Naive thymus-derived CD4-positive, alpha-beta T cell (primary cell): Measurements from ENCODE around the gene VSIG8. TPM values are rescaled to one million over a fixed set of nuclear protein-coding genes. Genes with fewer than 3 reads are reported as not detected.

Source experiments
- ATAC-seq: fragments of 150-1000 bp; cut with Tn5 transposase; 2 replicates; pipeline ENCODE4 v1.10.0; 2021; ENCODE audit warnings: mild to moderate bottlenecking, moderate library complexity
- CTCF ChIA-PET: fragments of 350-600 bp; sonication (Branson Sonifier 250); formaldehyde crosslinking; loops from one replicate; lab custom pipeline; 2021; ENCODE audit warnings: antibody characterized with exemption; lab: Charles Lee
- POLR2A ChIA-PET: fragments of 350-600 bp; sonication (Branson Sonifier 250); formaldehyde crosslinking; loops from one replicate; lab custom pipeline; 2021; ENCODE audit warnings: antibody characterized with exemption, inconsistent platforms; lab: Charles Lee
- DNase-seq, 9 donors: peaks; one replicate each; pipeline versions ENCODE4 v3.0.0 to v3.0.0-alpha.2; 2020 to 2022; ENCODE audit warnings: mixed read lengths in 1 of 9
- H3K27ac ChIP-seq: one replicate; pipeline ENCODE4 v1.7.0; 2013; ENCODE audit warnings: mild to moderate bottlenecking, low read depth, low read length, moderate library complexity
- H3K27me3 ChIP-seq, 2 donors: one replicate each; pipeline ENCODE4 v1.7.0; 2013; ENCODE audit warnings: low read length in 2 of 2, mild to moderate bottlenecking in 2 of 2, moderate library complexity in 2 of 2; ENCODE audit not compliant: control insufficient read depth in 2 of 2, insufficient read depth in 2 of 2
- H3K36me3 ChIP-seq, 3 experiments: 1 replicate in 2 of 3; 2 replicates in 1 of 3; pipeline ENCODE4 v1.7.0; 2013; ENCODE audit warnings: low read length in 3 of 3, mild to moderate bottlenecking in 3 of 3, moderate library complexity in 1 of 3; ENCODE audit not compliant: insufficient read depth in 3 of 3, control insufficient read depth in 2 of 3
- H3K4me1 ChIP-seq, 2 donors: one replicate each; pipeline ENCODE4 v1.7.0; 2013; ENCODE audit warnings: low read length in 2 of 2, mild to moderate bottlenecking in 2 of 2, moderate library complexity in 1 of 2; ENCODE audit not compliant: control insufficient read depth in 2 of 2, insufficient read depth in 2 of 2
- H3K4me3 ChIP-seq: 2 replicates; pipeline ENCODE4 v1.7.0; 2013; ENCODE audit warnings: mild to moderate bottlenecking, low read length
- H3K9me3 ChIP-seq, 3 experiments: 1 replicate in 2 of 3; 2 replicates in 1 of 3; pipeline ENCODE4 v1.7.0; 2013; ENCODE audit warnings: low read length in 3 of 3; ENCODE audit not compliant: control insufficient read depth in 2 of 3
- H3K27ac Mint-ChIP-seq, 9 donors: one replicate each; pipeline ENCODE4 v1.8.0; 2020 to 2022; ENCODE audit warnings: mixed read lengths in 9 of 9, mild to moderate bottlenecking in 8 of 9, moderate library complexity in 5 of 9, inconsistent platforms in 2 of 9
- H3K27me3 Mint-ChIP-seq, 5 donors: one replicate each; pipeline ENCODE4 v1.8.0; 2021 to 2022; ENCODE audit warnings: mixed read lengths in 5 of 5, mild to moderate bottlenecking in 1 of 5
- H3K36me3 Mint-ChIP-seq, 5 donors: one replicate each; pipeline ENCODE4 v1.8.0; 2020 to 2022; ENCODE audit warnings: mixed read lengths in 5 of 5, mild to moderate bottlenecking in 3 of 5, inconsistent platforms in 1 of 5
- H3K4me1 Mint-ChIP-seq, 7 donors: one replicate each; pipeline ENCODE4 v1.8.0; 2020 to 2022; ENCODE audit warnings: mixed read lengths in 7 of 7, mild to moderate bottlenecking in 3 of 7, inconsistent platforms in 1 of 7
- H3K4me3 Mint-ChIP-seq, 10 donors: one replicate each; pipeline ENCODE4 v1.8.0; 2020 to 2022; ENCODE audit warnings: mild to moderate bottlenecking in 10 of 10, mixed read lengths in 10 of 10, moderate library complexity in 6 of 10, inconsistent platforms in 2 of 10
- H3K9me3 Mint-ChIP-seq, 11 donors: one replicate each; pipeline ENCODE4 v1.8.0; 2020 to 2022; ENCODE audit warnings: mixed read lengths in 11 of 11, mild to moderate bottlenecking in 4 of 11, inconsistent platforms in 1 of 11, moderate library complexity in 1 of 11
- intact Hi-C, 2 donors: fragments of 100-400 bp; cut with micrococcal nuclease; formaldehyde crosslinking; loops; one replicate each; pipeline ENCODE4 v1.15.1; 2023
- polyA plus RNA-seq, 2 donors: library from polyadenylated mRNA; unstranded; fragments of 300-500 nt; fragmentation: Illumina TruSeq; gene quantifications; one replicate each; pipeline ENCODE4 v1.2.3, GENCODE V29; 2021
- total RNA-seq, 6 experiments: library from RNA in 5 of 6; stranded (reverse) in 5 of 6; gene quantifications; 1 replicate in 5 of 6; 2 replicates in 1 of 6; pipeline ENCODE4 v1.2.3 and lab custom pipeline; 2021 to 2026

VSIG8 gene
- total and polyA plus RNA-seq, 7 experiments from 2014 or later = not detected

- Histone ChIP-seq H3K9me3 (peaks cover 0 to 7% (median 0%) of the 10 kb centered on the region in 3 experiments), H3K4me1 (peaks cover 31 to 52% of the 10 kb centered on the region in 2 donors), H3K27ac (no peak overlapping the region), H3K27me3 (no peaks in the 10 kb centered on the region), H3K36me3 (no peaks in the 10 kb centered on the region), H3K4me3 (no peak overlapping the region)
- no peak for ATAC-seq
- peaks cover 0 to 30% (median 0%) of the 10 kb centered on the region in 5 donors for H3K36me3 Mint-ChIP-seq
- peaks cover 0 to 16% (median 4%) of the 10 kb centered on the region in 11 donors for H3K9me3 Mint-ChIP-seq
- peak overlapping the region in 7 of 9 donors; percentile 1 to 76 (median 65) for H3K27ac Mint-ChIP-seq
- H3K4me1 Mint-ChIP-seq = peaks cover 44 to 67% (median 48%) of the 10 kb centered on the region in 7 donors
- H3K27me3 Mint-ChIP-seq = peaks cover 0 to 48% (median 0%) of the 10 kb centered on the region in 5 donors
- POLR2A ChIA-PET = interaction anchor here (0.9 kb wide), 1 partner anchor 48 kb away, joined by 3 read pairs; no protein-coding TSS in a partner anchor
- peak overlapping the region in 7 of 10 donors; percentile 28 to 75 (median 61) for H3K4me3 Mint-ChIP-seq
- CTCF ChIA-PET = interaction anchor here (0.6 kb wide), 1 partner anchor 25 kb away, joined by 3 read pairs; no protein-coding TSS in a partner anchor
- intact Hi-C loops = loop anchor here in 1 of 2 donors (5.0 kb wide), 1 partner anchor 43 kb away; the partner anchor contains the start of gene DUSP23
- no peak for DNase-seq
These were observed 36.9 kb downstream of the VSIG8 start for GRCh38 chr1:159825564-159825963.

GRCh38 chr1:159823406-159823805 lies 39.1 kb downstream of the VSIG8 start:
- no peak overlapping the region for H3K27ac ChIP-seq
- ATAC-seq (no peak), DNase-seq (no peak)
- H3K4me3 ChIP-seq = no peak overlapping the region
- H3K4me1 Mint-ChIP-seq = peaks cover 34 to 53% (median 39%) of the 10 kb centered on the region in 7 donors
- ChIA-PET POLR2A (no interaction called here), CTCF (no interaction called here)
- no peaks in the 10 kb centered on the region for H3K27me3 ChIP-seq
- peaks cover 0 to 7% (median 0%) of the 10 kb centered on the region in 3 experiments for H3K9me3 ChIP-seq
- no peaks in the 10 kb centered on the region for H3K36me3 ChIP-seq
- no peak overlapping the region for H3K4me3 Mint-ChIP-seq
- H3K9me3 Mint-ChIP-seq = peaks cover 0 to 11% (median 0%) of the 10 kb centered on the region in 11 donors
- H3K27ac Mint-ChIP-seq = no peak overlapping the region
- peaks cover 31 to 48% of the 10 kb centered on the region in 2 donors for H3K4me1 ChIP-seq
- peaks cover 0 to 22% (median 0%) of the 10 kb centered on the region in 5 donors for H3K36me3 Mint-ChIP-seq
- intact Hi-C loops = no loop called here
- H3K27me3 Mint-ChIP-seq = peaks cover 0 to 55% (median 0%) of the 10 kb centered on the region in 5 donors

GRCh38 chr1:159821171-159821867 lies 41.1 kb downstream of the VSIG8 start:
- peaks cover 0 to 58% (median 0%) of the 10 kb centered on the region in 5 donors for H3K27me3 Mint-ChIP-seq
- Histone ChIP-seq H3K4me3 (no peak overlapping the region), H3K36me3 (no peaks in the 10 kb centered on the region), H3K27ac (no peak overlapping the region), H3K4me1 (peaks cover 12 to 28% of the 10 kb centered on the region in 2 donors), H3K9me3 (no peaks in the 10 kb centered on the region), H3K27me3 (no peaks in the 10 kb centered on the region)
- ChIA-PET POLR2A (no interaction called here), CTCF (interaction anchor here (0.7 kb wide), 1 partner anchor 22 kb away, joined by 3 read pairs; no protein-coding TSS in a partner anchor)
- intact Hi-C loops = no loop called here
- peaks cover 0 to 7% (median 0%) of the 10 kb centered on the region in 5 donors for H3K36me3 Mint-ChIP-seq
- DNase-seq (no peak), ATAC-seq (peak; percentile 37)
- no peaks in the 10 kb centered on the region for H3K9me3 Mint-ChIP-seq
- H3K4me1 Mint-ChIP-seq = peaks cover 14 to 32% (median 18%) of the 10 kb centered on the region in 7 donors
- H3K27ac Mint-ChIP-seq = no peak overlapping the region
- H3K4me3 Mint-ChIP-seq = no peak overlapping the region

GRCh38 chr1:159817276-159818041 lies 45.0 kb downstream of the VSIG8 start:
- ATAC-seq = no peak
- no peaks in the 10 kb centered on the region for H3K36me3 Mint-ChIP-seq
- H3K4me3 Mint-ChIP-seq = no peak overlapping the region
- intact Hi-C loops = no loop called here
- no peaks in the 10 kb centered on the region for H3K4me1 ChIP-seq
- CTCF ChIA-PET = interaction anchor here (1.1 kb wide), 1 partner anchor 18 kb away, joined by 3 read pairs; no protein-coding TSS in a partner anchor
- H3K9me3 Mint-ChIP-seq = no peaks in the 10 kb centered on the region
- H3K36me3 ChIP-seq = no peaks in the 10 kb centered on the region
- no peak overlapping the region for H3K27ac ChIP-seq
- POLR2A ChIA-PET = no interaction called here
- H3K4me3 ChIP-seq = no peak overlapping the region
- DNase-seq = no peak
- no peaks in the 10 kb centered on the region for H3K9me3 ChIP-seq
- no peak overlapping the region for H3K27ac Mint-ChIP-seq
- peaks cover 0 to 39% (median 0%) of the 10 kb centered on the region in 5 donors for H3K27me3 Mint-ChIP-seq
- H3K4me1 Mint-ChIP-seq = peaks cover 0 to 5% (median 0%) of the 10 kb centered on the region in 7 donors
- H3K27me3 ChIP-seq = no peaks in the 10 kb centered on the region

GRCh38 chr1:159815926-159816325 lies 46.5 kb downstream of the VSIG8 start:
- Histone ChIP-seq H3K4me1 (no peaks in the 10 kb centered on the region), H3K27ac (no peak overlapping the region), H3K36me3 (no peaks in the 10 kb centered on the region), H3K4me3 (no peak overlapping the region), H3K27me3 (no peaks in the 10 kb centered on the region), H3K9me3 (no peaks in the 10 kb centered on the region)
- Mint-ChIP-seq H3K4me3 (no peak overlapping the region), H3K27ac (no peak overlapping the region), H3K36me3 (no peaks in the 10 kb centered on the region), H3K9me3 (no peaks in the 10 kb centered on the region), H3K4me1 (peaks cover 0 to 5% (median 0%) of the 10 kb centered on the region in 7 donors), H3K27me3 (peaks cover 0 to 39% (median 0%) of the 10 kb centered on the region in 5 donors)
- POLR2A ChIA-PET = no interaction called here
- DNase-seq = no peak
- CTCF ChIA-PET = no interaction called here
- ATAC-seq = no peak
- intact Hi-C loops = no loop called here

- no peak overlapping the region for H3K27ac ChIP-seq
- H3K36me3 ChIP-seq = no peaks in the 10 kb centered on the region
- peaks cover 10 to 26% (median 12%) of the 10 kb centered on the region in 7 donors for H3K4me1 Mint-ChIP-seq
- H3K4me3 ChIP-seq = no peak overlapping the region
- H3K9me3 ChIP-seq = no peaks in the 10 kb centered on the region
- ATAC-seq (no peak), DNase-seq (no peak)
- peaks cover 0 to 74% (median 8%) of the 10 kb centered on the region in 5 donors for H3K27me3 Mint-ChIP-seq
- H3K9me3 Mint-ChIP-seq = peaks cover 0 to 3% (median 0%) of the 10 kb centered on the region in 11 donors
- POLR2A ChIA-PET = interaction anchor here (0.5 kb wide), 1 partner anchor 222 kb away, joined by 3 read pairs; no protein-coding TSS in a partner anchor
- H3K27ac Mint-ChIP-seq = peak overlapping the region in 1 of 9 donors; percentile 28
- H3K4me1 ChIP-seq = peaks cover 6 to 63% of the 10 kb centered on the region in 2 donors
- H3K36me3 Mint-ChIP-seq = no peaks in the 10 kb centered on the region
- CTCF ChIA-PET = interaction anchor here (12.2 kb wide), 1 partner anchor 88 kb away, joined by 226 read pairs; no protein-coding TSS in a partner anchor
- H3K4me3 Mint-ChIP-seq = no peak overlapping the region
- H3K27me3 ChIP-seq = no peaks in the 10 kb centered on the region
- intact Hi-C loops = no loop called here
These were observed 57.5 kb downstream of the VSIG8 start for GRCh38 chr1:159804924-159805323.
